Activated CD4-positive, alpha-beta T cell treated with anti-CD3 and anti-CD28 coated beads, Interleukin-2, amount 50 U/mL, for 1 hour (primary cell): ENCODE data around the gene BORA.
A peak's percentile ranks its signal among the peaks of the same experiment; 100 is the strongest.
"Not testable (repeated sequence)": the region's sequence is repeated elsewhere in the genome, so short reads cannot be mapped to it uniquely, and the experiment has no call there.

Experiments used
- DNase-seq: peaks from one replicate; pipeline ENCODE4 v3.0.0-alpha.2; 2020

The BORA gene

GRCh38 chr13:72727417-72728289 is at the start of gene BORA, which contains the start of gene MZT1:
Gene BORA, plus strand, starts transcription at chr13:72727923. Its CDS starts 1,018 bp downstream, at chr13:72728941.
Gene MZT1, minus strand, starts transcription at chr13:72727629. Its CDS starts 27 bp downstream, at chr13:72727602.
- DNase-seq = peak; percentile 93

GRCh38 chr13:72678312-72678711 is 49.4 kb upstream of the BORA start:
- DNase-seq = no peak

GRCh38 chr13:72680353-72680752 is 47.4 kb upstream of the BORA start:
- DNase-seq = no peak

GRCh38 chr13:72686766-72687165 is 41.0 kb upstream of the BORA start:
- no peak for DNase-seq

- no peak for DNase-seq
Measured at GRCh38 chr13:72689181-72689696, 38.5 kb upstream of the BORA start.

- no peak for DNase-seq
Measured at GRCh38 chr13:72692884-72693514, 34.7 kb upstream of the BORA start.

GRCh38 chr13:72693832-72694231 is 33.9 kb upstream of the BORA start:
- no peak for DNase-seq

- no peak for DNase-seq
Measured at GRCh38 chr13:72694314-72694713, 33.4 kb upstream of the BORA start.

- DNase-seq = no peak
Measured at GRCh38 chr13:72696579-72696978, 31.1 kb upstream of the BORA start.

GRCh38 chr13:72698164-72698563 is 29.6 kb upstream of the BORA start:
- no peak for DNase-seq

GRCh38 chr13:72700509-72700908 is 27.2 kb upstream of the BORA start:
- DNase-seq = no peak

- no peak for DNase-seq
Measured at GRCh38 chr13:72716776-72717175, 10.9 kb upstream of the BORA start.

- DNase-seq = not testable (repeated sequence)
Measured at GRCh38 chr13:72726185-72726584, 1.5 kb upstream of the BORA start.

GRCh38 chr13:72726726-72727416 is 852 bp upstream of the BORA start:
- DNase-seq = peak; percentile 19

- no peak for DNase-seq
Measured at GRCh38 chr13:72728290-72728605, 525 bp downstream of the BORA start.

GRCh38 chr13:72737033-72737432 is 9.3 kb downstream of the BORA start:
- no peak for DNase-seq

GRCh38 chr13:72740015-72740414 is 12.3 kb downstream of the BORA start:
- DNase-seq = no peak

GRCh38 chr13:72745260-72745659 is 17.5 kb downstream of the BORA start:
- no peak for DNase-seq

- DNase-seq = no peak
Measured at GRCh38 chr13:72751220-72751619, 23.5 kb downstream of the BORA start.

GRCh38 chr13:72754111-72754510 is 26.4 kb downstream of the BORA start:
- no peak for DNase-seq

GRCh38 chr13:72757792-72758535 is 30.2 kb downstream of the BORA start:
- DNase-seq = no peak

GRCh38 chr13:72760189-72760588 is 32.5 kb downstream of the BORA start:
- DNase-seq = no peak

- DNase-seq = no peak
Measured at GRCh38 chr13:72763411-72763810, 35.7 kb downstream of the BORA start.
